Left ventricle myocardium inferior (tissue), 1 donor: ENCODE results near the gene LDLRAD3. TPM values are rescaled to one million over a fixed set of nuclear protein-coding genes. Genes with fewer than 3 reads are reported as not detected.

Experiments used
- DNase-seq: peaks from one replicate; pipeline ENCODE4 v3.0.0-alpha.2; 2020
- H3K27ac ChIP-seq: fragments of 200-600 bp; replicated peaks from 2 replicates; pipeline ENCODE4 v1.8.0; 2021
- H3K27me3 ChIP-seq: fragments of 200-600 bp; 2 replicates; pipeline ENCODE4 v1.8.0; 2021; ENCODE audit warnings: low read depth
- H3K36me3 ChIP-seq: fragments of 200-600 bp; 2 replicates; pipeline ENCODE4 v1.8.0; 2021
- H3K4me1 ChIP-seq: fragments of 200-600 bp; 2 replicates; pipeline ENCODE4 v1.8.0; 2021
- H3K4me3 ChIP-seq: fragments of 200-600 bp; 2 replicates; pipeline ENCODE4 v1.8.0; 2021; ENCODE audit warnings: mild to moderate bottlenecking, moderate library complexity
- H3K9me3 ChIP-seq: fragments of 200-600 bp; replicated peaks from 2 replicates; pipeline ENCODE4 v1.8.0; 2021
- intact Hi-C: fragments of 100-400 bp; cut with micrococcal nuclease; formaldehyde crosslinking; loops from one replicate; pipeline ENCODE4 v1.11.0; 2022
- total RNA-seq: library from RNA; stranded (reverse); fragmentation: NEBNext Ultra II Directional; extraction: Animal tissue kit (Norgen Biotek cat#: 25700); gene quantifications from one replicate; pipeline ENCODE4 v1.2.1, GENCODE V29; 2021
- TF ChIP-seq, protein P1 (sequence below): fragments of 200-600 bp; IDR thresholded peaks from 2 replicates; pipeline ENCODE4 v1.8.0; 2021; ENCODE audit warnings: antibody characterized with exemption, mild to moderate bottlenecking, borderline replicate concordance
- donor health status: DM: no; HTN: yes; CAD: no; lungs with severe emphysema.

The LDLRAD3 gene
- total RNA-seq, 1 donor from 2014 or later: 1.0 TPM

DNA sequence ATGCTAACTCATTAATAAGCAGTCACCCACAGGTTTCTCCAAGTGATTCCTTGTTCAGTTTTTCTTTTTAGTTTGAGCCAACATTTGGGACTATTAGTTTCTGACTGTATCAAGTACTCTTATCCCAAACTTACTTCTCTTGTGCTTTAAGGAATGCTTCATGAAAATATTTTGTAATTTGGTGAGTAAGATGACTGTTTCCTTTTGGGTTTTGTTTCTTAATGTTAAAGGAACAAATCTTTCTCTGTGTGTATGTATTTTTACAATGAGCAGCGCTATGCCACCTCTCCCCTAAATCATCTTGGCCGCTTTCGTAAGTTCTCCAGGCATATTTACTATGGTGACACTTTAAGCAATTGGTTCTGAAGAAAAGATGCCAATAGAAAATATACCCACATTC, 72.4 kb downstream of the LDLRAD3 start:
- no peaks in the 10 kb centered on the region for H3K9me3 ChIP-seq
- H3K4me1 ChIP-seq: peaks cover 13% of the 10 kb centered on the region
- H3K27ac ChIP-seq: peak overlapping the region; percentile 16
- peaks cover 36% of the 10 kb centered on the region for H3K27me3 ChIP-seq
- TF ChIP-seq, protein P1, sequence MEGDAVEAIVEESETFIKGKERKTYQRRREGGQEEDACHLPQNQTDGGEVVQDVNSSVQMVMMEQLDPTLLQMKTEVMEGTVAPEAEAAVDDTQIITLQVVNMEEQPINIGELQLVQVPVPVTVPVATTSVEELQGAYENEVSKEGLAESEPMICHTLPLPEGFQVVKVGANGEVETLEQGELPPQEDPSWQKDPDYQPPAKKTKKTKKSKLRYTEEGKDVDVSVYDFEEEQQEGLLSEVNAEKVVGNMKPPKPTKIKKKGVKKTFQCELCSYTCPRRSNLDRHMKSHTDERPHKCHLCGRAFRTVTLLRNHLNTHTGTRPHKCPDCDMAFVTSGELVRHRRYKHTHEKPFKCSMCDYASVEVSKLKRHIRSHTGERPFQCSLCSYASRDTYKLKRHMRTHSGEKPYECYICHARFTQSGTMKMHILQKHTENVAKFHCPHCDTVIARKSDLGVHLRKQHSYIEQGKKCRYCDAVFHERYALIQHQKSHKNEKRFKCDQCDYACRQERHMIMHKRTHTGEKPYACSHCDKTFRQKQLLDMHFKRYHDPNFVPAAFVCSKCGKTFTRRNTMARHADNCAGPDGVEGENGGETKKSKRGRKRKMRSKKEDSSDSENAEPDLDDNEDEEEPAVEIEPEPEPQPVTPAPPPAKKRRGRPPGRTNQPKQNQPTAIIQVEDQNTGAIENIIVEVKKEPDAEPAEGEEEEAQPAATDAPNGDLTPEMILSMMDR: no peak
- no peak overlapping the region for H3K4me3 ChIP-seq
- intact Hi-C loops: no loop called here
- no peaks in the 10 kb centered on the region for H3K36me3 ChIP-seq
- no peak for DNase-seq

DNA sequence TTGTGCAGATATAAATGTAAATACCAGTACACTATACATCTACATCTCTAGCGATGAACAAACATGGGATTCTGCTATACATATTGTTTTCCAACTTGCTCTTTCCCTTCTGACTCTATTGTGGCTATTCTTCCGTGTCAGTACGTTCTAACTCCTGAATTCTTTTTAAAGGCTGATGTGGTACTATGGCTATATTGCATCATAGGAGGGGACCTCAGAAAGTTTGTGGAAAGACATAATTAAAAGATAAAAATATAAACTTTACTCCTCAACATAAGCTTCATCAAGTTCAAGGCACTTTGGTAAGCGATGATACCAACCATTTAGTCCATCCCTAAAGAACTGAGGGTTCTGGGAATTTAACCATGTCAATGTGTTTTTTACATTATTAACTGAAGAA, 72.8 kb downstream of the LDLRAD3 start:
- intact Hi-C loops: no loop called here
- DNase-seq: no peak
- H3K4me1 ChIP-seq: peaks cover 13% of the 10 kb centered on the region
- H3K9me3 ChIP-seq: no peaks in the 10 kb centered on the region
- H3K27me3 ChIP-seq: peaks cover 40% of the 10 kb centered on the region
- H3K36me3 ChIP-seq: no peaks in the 10 kb centered on the region
- H3K4me3 ChIP-seq: no peak overlapping the region
- TF ChIP-seq, protein P1: no peak
- no peak overlapping the region for H3K27ac ChIP-seq

DNA sequence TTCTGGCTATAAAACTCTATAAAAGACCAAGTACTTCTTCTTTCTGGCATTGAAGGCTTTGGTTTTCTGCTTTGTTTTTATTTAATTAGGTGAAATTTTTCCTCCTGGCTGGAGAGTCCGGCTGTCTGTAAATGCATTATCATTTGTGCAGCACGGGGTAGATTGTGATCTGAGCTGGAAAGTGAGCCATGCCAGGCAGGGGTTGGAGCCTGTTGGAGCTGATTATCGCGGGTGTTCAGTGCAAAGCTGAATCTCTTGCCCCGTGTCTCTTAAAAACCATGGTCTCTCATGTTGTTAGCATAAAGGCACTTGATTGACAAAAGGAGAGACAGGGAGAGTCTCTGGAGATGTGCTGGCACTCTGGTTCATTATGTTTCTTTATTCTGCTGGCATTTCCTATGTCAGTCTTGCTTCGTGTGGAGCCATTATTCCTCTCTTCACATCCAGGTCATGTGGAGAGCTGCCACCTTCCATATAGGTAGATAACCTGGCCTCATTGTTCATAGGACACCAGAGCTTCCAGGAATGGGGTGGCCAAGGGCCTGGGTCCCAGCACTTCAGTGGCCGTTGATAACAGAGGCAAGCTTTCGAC, 75.2 kb downstream of the LDLRAD3 start:
- peaks cover 13% of the 10 kb centered on the region for H3K4me1 ChIP-seq
- H3K36me3 ChIP-seq: no peaks in the 10 kb centered on the region
- intact Hi-C loops: no loop called here
- H3K4me3 ChIP-seq: no peak overlapping the region
- no peak for DNase-seq
- TF ChIP-seq, protein P1: no peak
- peaks cover 40% of the 10 kb centered on the region for H3K27me3 ChIP-seq
- H3K27ac ChIP-seq: no peak overlapping the region
- no peaks in the 10 kb centered on the region for H3K9me3 ChIP-seq

DNA sequence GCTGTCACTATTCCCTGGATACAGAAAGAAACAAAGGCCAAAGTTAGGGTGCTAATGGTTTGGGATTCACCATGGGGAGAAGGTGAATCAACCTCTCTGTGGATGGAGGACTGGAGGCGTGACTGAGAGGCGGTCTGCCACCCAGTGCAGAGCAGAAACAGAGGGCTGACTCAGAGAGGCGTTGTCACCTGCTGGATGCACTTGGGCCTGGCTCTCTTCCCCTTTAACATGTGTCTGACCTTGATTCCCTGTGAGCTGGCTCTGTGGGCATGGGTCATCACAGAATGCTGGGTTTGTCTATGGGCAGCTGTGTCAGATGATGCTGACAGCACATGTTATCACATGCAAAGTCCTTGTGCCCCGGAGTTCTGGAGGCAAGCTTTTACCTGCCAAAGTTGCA, 75.9 kb downstream of the LDLRAD3 start:
- Histone ChIP-seq H3K9me3 (no peaks in the 10 kb centered on the region), H3K27ac (no peak overlapping the region), H3K4me3 (no peak overlapping the region), H3K36me3 (no peaks in the 10 kb centered on the region), H3K27me3 (peaks cover 39% of the 10 kb centered on the region), H3K4me1 (peaks cover 13% of the 10 kb centered on the region)
- DNase-seq: no peak
- TF ChIP-seq, protein P1: no peak
- intact Hi-C loops: no loop called here

DNA sequence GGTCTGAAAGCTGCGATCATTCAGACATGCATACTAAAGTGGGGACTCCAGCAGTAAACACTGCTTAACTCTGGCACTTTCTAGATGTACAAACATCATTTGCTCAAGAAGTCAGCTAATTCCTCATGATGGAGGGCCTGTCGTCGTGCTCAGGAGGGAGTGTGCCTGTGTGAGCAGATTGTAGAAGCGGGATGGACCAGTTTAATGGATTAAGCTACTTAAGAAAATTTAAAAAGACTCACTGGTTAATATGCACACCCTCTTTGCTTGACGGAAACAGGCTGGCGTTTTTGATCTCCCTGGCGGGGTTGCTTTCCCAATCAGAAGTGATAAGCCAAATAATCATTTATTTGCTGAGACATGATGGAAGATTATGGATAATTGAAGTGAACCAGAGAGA, 79.0 kb downstream of the LDLRAD3 start:
- no peak overlapping the region for H3K27ac ChIP-seq
- intact Hi-C loops: no loop called here
- no peaks in the 10 kb centered on the region for H3K4me1 ChIP-seq
- peaks cover 28% of the 10 kb centered on the region for H3K27me3 ChIP-seq
- no peaks in the 10 kb centered on the region for H3K9me3 ChIP-seq
- H3K36me3 ChIP-seq: no peaks in the 10 kb centered on the region
- no peak for DNase-seq
- H3K4me3 ChIP-seq: no peak overlapping the region
- TF ChIP-seq, protein P1: no peak

DNA sequence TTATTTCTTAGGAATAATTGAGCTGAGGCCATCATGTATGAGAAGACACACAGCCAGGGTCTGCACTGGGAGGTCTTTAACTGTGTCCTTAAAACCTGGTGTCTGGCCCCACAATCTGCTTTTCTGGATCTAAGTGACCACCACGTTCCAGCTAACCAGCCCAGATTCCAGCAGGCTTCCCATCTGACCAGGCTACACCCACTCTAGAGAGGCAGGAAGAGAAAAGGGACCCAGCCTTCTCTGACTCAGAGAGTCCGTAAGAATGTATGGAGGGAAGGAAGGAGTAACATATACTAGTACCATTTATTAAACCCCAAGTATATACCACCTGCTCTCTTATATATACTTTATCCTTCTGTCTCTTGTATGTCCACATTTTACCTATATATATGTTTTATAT, 80.1 kb downstream of the LDLRAD3 start:
- intact Hi-C loops: no loop called here
- H3K36me3 ChIP-seq: no peaks in the 10 kb centered on the region
- H3K9me3 ChIP-seq: no peaks in the 10 kb centered on the region
- no peak overlapping the region for H3K4me3 ChIP-seq
- peaks cover 24% of the 10 kb centered on the region for H3K27me3 ChIP-seq
- H3K27ac ChIP-seq: no peak overlapping the region
- H3K4me1 ChIP-seq: no peaks in the 10 kb centered on the region
- TF ChIP-seq, protein P1: no peak
- DNase-seq: no peak
